HEK293T (cell line): Measurements from ENCODE around the gene EID2.

Experiments
- ARNT ChIP-seq: fragments of 450-650 bp; IDR thresholded peaks from 2 replicates; pipeline ENCODE4 v1.6.1; 2017; ENCODE audit warnings: mild to moderate bottlenecking
- BHLHE40 ChIP-seq: fragments of 450-650 bp; IDR thresholded peaks from 2 replicates; pipeline ENCODE4 v1.6.1; 2016; ENCODE audit warnings: mild to moderate bottlenecking, moderate library complexity, borderline replicate concordance
- CTBP1 ChIP-seq: fragments of 450-650 bp; IDR thresholded peaks from 2 replicates; pipeline ENCODE4 v1.6.1; 2016; ENCODE audit warnings: borderline replicate concordance
- FOXA1 ChIP-seq: fragments of 450-650 bp; IDR thresholded peaks from 2 replicates; pipeline ENCODE4 v1.6.1; 2016; ENCODE audit warnings: mild to moderate bottlenecking
- FOXM1 ChIP-seq: fragments of 450-650 bp; IDR thresholded peaks from 2 replicates; pipeline ENCODE4 v1.6.1; 2017; ENCODE audit warnings: mild to moderate bottlenecking, borderline replicate concordance
- HDGF ChIP-seq: fragments of 450-650 bp; IDR thresholded peaks from 2 replicates; pipeline ENCODE4 v1.6.1; 2017; ENCODE audit warnings: antibody characterized with exemption, borderline replicate concordance
- L3MBTL2 ChIP-seq: fragments of 450-650 bp; conservative IDR thresholded peaks from 2 replicates; pipeline ENCODE4 v1.6.1; 2016; ENCODE audit warnings: mild to moderate bottlenecking
- LEF1 ChIP-seq: fragments of 450-650 bp; IDR thresholded peaks from 2 replicates; pipeline ENCODE4 v1.6.1; 2017; ENCODE audit warnings: mild to moderate bottlenecking, borderline replicate concordance
- NFRKB ChIP-seq: fragments of 450-650 bp; IDR thresholded peaks from 2 replicates; pipeline ENCODE4 v1.6.1; 2016; ENCODE audit warnings: mild to moderate bottlenecking, moderate library complexity
- SP1 ChIP-seq: fragments of 450-650 bp; IDR thresholded peaks from 2 replicates; pipeline ENCODE4 v1.6.1; 2017
- SUZ12 ChIP-seq: fragments of 450-650 bp; IDR thresholded peaks from 2 replicates; pipeline ENCODE4 v1.6.1; 2016; ENCODE audit warnings: mild to moderate bottlenecking
- TARDBP ChIP-seq: fragments of 450-650 bp; IDR thresholded peaks from 2 replicates; pipeline ENCODE4 v1.6.1; 2016
- ZNF384 ChIP-seq: fragments of 450-650 bp; IDR thresholded peaks from 2 replicates; pipeline ENCODE4 v1.6.1; 2016
- TF ChIP-seq, protein P1 (sequence below): fragments of 450-650 bp; IDR thresholded peaks from 2 replicates; pipeline ENCODE4 v1.6.1; 2016

DNA sequence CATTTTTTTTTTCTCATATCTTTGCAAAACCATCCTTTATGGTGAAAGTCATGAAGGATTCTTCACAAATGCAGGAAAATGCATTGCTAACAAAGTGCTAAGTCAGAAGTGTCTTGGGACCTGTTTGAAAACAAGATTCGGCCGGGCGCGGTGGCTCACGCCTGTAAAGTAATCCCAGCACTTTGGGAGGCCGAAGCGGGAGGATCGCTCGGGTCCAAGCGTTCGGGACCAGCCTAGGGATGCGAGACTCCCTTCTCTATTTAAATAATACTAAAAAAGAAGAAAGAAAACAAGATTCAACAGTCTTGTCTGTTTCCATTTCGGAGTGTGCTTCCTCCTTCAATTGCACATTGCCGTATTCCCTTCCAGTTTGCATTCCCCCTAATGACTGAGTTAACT is 8.1 kb downstream of the EID2 start:
- TF ChIP-seq CTBP1: no peak
- TF ChIP-seq SUZ12: no peak
- no peak for TF ChIP-seq SP1
- TF ChIP-seq LEF1: no peak
- TF ChIP-seq NFRKB: no peak
- TF ChIP-seq ZNF384: no peak
- TF ChIP-seq HDGF: no peak
- TF ChIP-seq L3MBTL2: no peak
- TF ChIP-seq, protein P1, sequence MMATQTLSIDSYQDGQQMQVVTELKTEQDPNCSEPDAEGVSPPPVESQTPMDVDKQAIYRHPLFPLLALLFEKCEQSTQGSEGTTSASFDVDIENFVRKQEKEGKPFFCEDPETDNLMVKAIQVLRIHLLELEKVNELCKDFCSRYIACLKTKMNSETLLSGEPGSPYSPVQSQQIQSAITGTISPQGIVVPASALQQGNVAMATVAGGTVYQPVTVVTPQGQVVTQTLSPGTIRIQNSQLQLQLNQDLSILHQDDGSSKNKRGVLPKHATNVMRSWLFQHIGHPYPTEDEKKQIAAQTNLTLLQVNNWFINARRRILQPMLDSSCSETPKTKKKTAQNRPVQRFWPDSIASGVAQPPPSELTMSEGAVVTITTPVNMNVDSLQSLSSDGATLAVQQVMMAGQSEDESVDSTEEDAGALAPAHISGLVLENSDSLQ: no peak
- TF ChIP-seq FOXM1: no peak
- no peak for TF ChIP-seq ARNT
- TF ChIP-seq FOXA1: no peak
- no peak for TF ChIP-seq TARDBP
- TF ChIP-seq BHLHE40: no peak
